T-cell (primary cell): ENCODE data around the gene TBC1D25. TPM values are rescaled to one million over a fixed set of nuclear protein-coding genes. Genes with fewer than 3 reads are reported as not detected.
A peak's percentile ranks its signal among the peaks of the same experiment; 100 is the strongest.

ENCODE experiments used
- ATAC-seq, 4 experiments: fragments of 200-7000 bp in 3 of 4; fragments of 150-1000 bp in 1 of 4; cut with Tn5 transposase; replicated peaks in 1 of 4; 1 replicate in 3 of 4; 2 replicates in 1 of 4; pipeline ENCODE4 v1.10.0; 2021; ENCODE audit warnings: moderate library complexity in 3 of 4, mild to moderate bottlenecking in 2 of 4, moderate number of reproducible peaks in 1 of 4
- CTCF ChIA-PET, 2 donors: fragments of 300-600 bp; sonication (Branson Sonifier 250); formaldehyde crosslinking; loops; one replicate each; lab custom pipeline; 2022; ENCODE audit warnings: antibody characterized with exemption in 2 of 2; lab: Charles Lee
- POLR2A ChIA-PET, 2 donors: fragments of 300-600 bp; sonication (Branson Sonifier 250); formaldehyde crosslinking; loops; one replicate each; lab custom pipeline; 2022; ENCODE audit warnings: antibody characterized with exemption in 2 of 2; lab: Charles Lee
- DNase-seq, 35 experiments: peaks; one replicate each; pipeline versions ENCODE4 v3.0.0 to v3.0.0-alpha.2; 2013 to 2023
- H3K27ac ChIP-seq: one replicate; pipeline ENCODE4 v1.5.1; 2013; ENCODE audit warnings: low read length
- H3K27me3 ChIP-seq, 2 experiments: replicated peaks in 1 of 2; 1 replicate in 1 of 2; 2 replicates in 1 of 2; pipeline versions ENCODE4 v1.6.1 to v1.7.0; 2013; ENCODE audit warnings: low read length in 1 of 2, mixed read lengths in 1 of 2; ENCODE audit not compliant: control insufficient read depth in 2 of 2, insufficient read depth in 2 of 2; ENCODE audit errors: extremely low read depth in 1 of 2
- H3K36me3 ChIP-seq, 2 donors: 1 replicate in 1 of 2; 2 replicates in 1 of 2; pipeline versions ENCODE4 v1.6.1 to v1.7.0; 2013; ENCODE audit warnings: low read length in 1 of 2; ENCODE audit not compliant: control insufficient read depth in 2 of 2, insufficient read depth in 1 of 2; ENCODE audit errors: extremely low read depth in 1 of 2
- H3K4me1 ChIP-seq, 2 experiments: 1 replicate in 1 of 2; 2 replicates in 1 of 2; pipeline versions ENCODE4 v1.6.1 to v1.7.0; 2013; ENCODE audit warnings: low read length in 2 of 2, mixed read lengths in 1 of 2; ENCODE audit not compliant: insufficient read depth in 2 of 2, control insufficient read depth in 1 of 2; ENCODE audit errors: extremely low read depth in 1 of 2
- H3K4me3 ChIP-seq, 2 donors: 1 replicate in 1 of 2; 2 replicates in 1 of 2; pipeline versions ENCODE4 v1.5.1 to v1.7.0; 2013; ENCODE audit warnings: mild to moderate bottlenecking in 2 of 2, low read length in 1 of 2, moderate library complexity in 1 of 2; ENCODE audit not compliant: control insufficient read depth in 1 of 2; ENCODE audit errors: extremely low read depth in 1 of 2
- H3K9me3 ChIP-seq: 2 replicates; pipeline ENCODE4 v1.7.0; 2013
- H3K27ac Mint-ChIP-seq, 2 donors: one replicate each; pipeline ENCODE4 v1.8.0; 2020 to 2021; ENCODE audit warnings: mild to moderate bottlenecking in 2 of 2, mixed read lengths in 2 of 2
- H3K27me3 Mint-ChIP-seq, 2 donors: one replicate each; pipeline ENCODE4 v1.8.0; 2021 to 2022; ENCODE audit warnings: mixed read lengths in 2 of 2
- H3K36me3 Mint-ChIP-seq: one replicate; pipeline ENCODE4 v1.8.0; 2021; ENCODE audit warnings: mixed read lengths
- H3K4me1 Mint-ChIP-seq, 3 donors: one replicate each; pipeline ENCODE4 v1.8.0; 2020 to 2022; ENCODE audit warnings: mixed read lengths in 3 of 3, mild to moderate bottlenecking in 1 of 3
- H3K4me3 Mint-ChIP-seq, 3 donors: one replicate each; pipeline ENCODE4 v1.8.0; 2020 to 2022; ENCODE audit warnings: mild to moderate bottlenecking in 3 of 3, mixed read lengths in 3 of 3, moderate library complexity in 3 of 3
- H3K9me3 Mint-ChIP-seq, 3 donors: one replicate each; pipeline ENCODE4 v1.8.0; 2020 to 2022; ENCODE audit warnings: mixed read lengths in 3 of 3
- WGBS: methylation state at CpG from one replicate; pipeline ENCODE4 v1.1.5; 2013; ENCODE audit warnings: missing lambda C conversion rate; ENCODE audit not compliant: insufficient coverage; 5-methylcytosine and 5-hydroxymethylcytosine counted together
- total RNA-seq, 35 experiments: library from RNA in 6 of 35; stranded (reverse) in 6 of 35; fragments of 120-200 nt in 1 of 35; gene quantifications; one replicate each; pipeline versions ENCODE4 v1.2.1 to v1.2.4 and lab custom pipeline; 2013 to 2026

Gene TBC1D25
- total RNA-seq, 5 donors from 2014 or later (not counting 1 experiment from before 2014, with no cell fraction given) = 27.0 to 30.6 (median 29.5) TPM

GRCh38 chrX:48530736-48531135 lies 8.8 kb upstream of the TBC1D25 start:
- Mint-ChIP-seq H3K9me3 (no peaks in the 10 kb centered on the region), H3K27me3 (no peaks in the 10 kb centered on the region), H3K4me1 (peaks cover 6 to 16% (median 7%) of the 10 kb centered on the region in 3 donors), H3K27ac (no peak overlapping the region), H3K4me3 (no peak overlapping the region), H3K36me3 (peaks cover 17% of the 10 kb centered on the region)
- DNase-seq (no peak), ATAC-seq (no peak)
- CTCF ChIA-PET = no interaction called here
- H3K27me3 ChIP-seq = no peaks in the 10 kb centered on the region
- no peak overlapping the region for H3K4me3 ChIP-seq
- POLR2A ChIA-PET = no interaction called here
- peaks cover 0 to 23% of the 10 kb centered on the region in 2 donors for H3K36me3 ChIP-seq
- WGBS = no CpG with 5 or more reads among the region's 3 CpGs
- H3K4me1 ChIP-seq = peaks cover 0 to 11% of the 10 kb centered on the region in 2 experiments
- no peaks in the 10 kb centered on the region for H3K9me3 ChIP-seq
- H3K27ac ChIP-seq = no peak overlapping the region

- H3K4me3 Mint-ChIP-seq = no peak overlapping the region
- no peaks in the 10 kb centered on the region for H3K9me3 Mint-ChIP-seq
- ChIA-PET POLR2A (interaction anchor here in 1 of 2 donors (0.5 kb wide), 1 partner anchor 65 kb away, joined by 6 read pairs; no protein-coding TSS in a partner anchor), CTCF (no interaction called here)
- Histone ChIP-seq H3K27ac (peak overlapping the region; percentile 61), H3K9me3 (no peaks in the 10 kb centered on the region), H3K27me3 (no peaks in the 10 kb centered on the region), H3K4me3 (no peak overlapping the region), H3K36me3 (peaks cover 0 to 21% of the 10 kb centered on the region in 2 donors), H3K4me1 (peaks cover 0 to 11% of the 10 kb centered on the region in 2 experiments)
- ATAC-seq (peak in 2 of 4 experiments; percentile 44 to 45), DNase-seq (peak in 1 of 35 experiments; percentile 25)
- H3K36me3 Mint-ChIP-seq = peaks cover 16% of the 10 kb centered on the region
- WGBS = 67% methylated on average over 2 of the region's 5 CpGs
- H3K4me1 Mint-ChIP-seq = peaks cover 4 to 14% (median 7%) of the 10 kb centered on the region in 3 donors
- H3K27me3 Mint-ChIP-seq = no peaks in the 10 kb centered on the region
- peak overlapping the region; percentile 2 to 83 for H3K27ac Mint-ChIP-seq
These were observed 8.1 kb upstream of the TBC1D25 start for GRCh38 chrX:48531358-48531959.

GRCh38 chrX:48532161-48532560 lies 7.4 kb upstream of the TBC1D25 start:
- Mint-ChIP-seq H3K4me1 (peaks cover 0 to 11% (median 7%) of the 10 kb centered on the region in 3 donors), H3K27me3 (no peaks in the 10 kb centered on the region), H3K27ac (peak overlapping the region; percentile 2 to 83), H3K9me3 (no peaks in the 10 kb centered on the region), H3K36me3 (peaks cover 13% of the 10 kb centered on the region), H3K4me3 (no peak overlapping the region)
- H3K27ac ChIP-seq = peak overlapping the region; percentile 61
- no peak overlapping the region for H3K4me3 ChIP-seq
- peaks cover 0 to 13% of the 10 kb centered on the region in 2 donors for H3K36me3 ChIP-seq
- POLR2A ChIA-PET = interaction anchor here in 1 of 2 donors (0.5 kb wide), 1 partner anchor 64 kb away, joined by 6 read pairs; no protein-coding TSS in a partner anchor
- CTCF ChIA-PET = no interaction called here
- no peaks in the 10 kb centered on the region for H3K9me3 ChIP-seq
- no peaks in the 10 kb centered on the region for H3K27me3 ChIP-seq
- peaks cover 0 to 9% of the 10 kb centered on the region in 2 experiments for H3K4me1 ChIP-seq
- DNase-seq = no peak
- WGBS = no CpG with 5 or more reads among the region's 1 CpG
- ATAC-seq = no peak

- peaks cover 0 to 4% of the 10 kb centered on the region in 2 donors for H3K36me3 ChIP-seq
- H3K27me3 Mint-ChIP-seq = no peaks in the 10 kb centered on the region
- H3K4me1 ChIP-seq = peaks cover 0 to 8% of the 10 kb centered on the region in 2 experiments
- no peak overlapping the region for H3K27ac ChIP-seq
- ATAC-seq (no peak), DNase-seq (no peak)
- no peak overlapping the region for H3K4me3 ChIP-seq
- no peaks in the 10 kb centered on the region for H3K27me3 ChIP-seq
- ChIA-PET POLR2A (no interaction called here), CTCF (no interaction called here)
- no peak overlapping the region for H3K27ac Mint-ChIP-seq
- no peaks in the 10 kb centered on the region for H3K9me3 ChIP-seq
- 94% methylated on average over 2 of the region's 3 CpGs for WGBS
- peaks cover 0 to 11% (median 7%) of the 10 kb centered on the region in 3 donors for H3K4me1 Mint-ChIP-seq
- peaks cover 7% of the 10 kb centered on the region for H3K36me3 Mint-ChIP-seq
- no peaks in the 10 kb centered on the region for H3K9me3 Mint-ChIP-seq
- no peak overlapping the region for H3K4me3 Mint-ChIP-seq
These were observed 6.3 kb upstream of the TBC1D25 start for GRCh38 chrX:48533165-48533564.

- DNase-seq (peak in 2 of 35 experiments; percentile 1 to 11), ATAC-seq (no peak)
- Mint-ChIP-seq H3K4me3 (peak overlapping the region; percentile 73 to 89 (median 84)), H3K27me3 (no peaks in the 10 kb centered on the region), H3K9me3 (no peaks in the 10 kb centered on the region), H3K36me3 (peaks cover 6% of the 10 kb centered on the region), H3K27ac (peak overlapping the region; percentile 73 to 82), H3K4me1 (peaks cover 16 to 19% (median 17%) of the 10 kb centered on the region in 3 donors)
- Histone ChIP-seq H3K9me3 (no peaks in the 10 kb centered on the region), H3K4me3 (peak overlapping the region in 1 of 2 donors; percentile 27), H3K27me3 (no peaks in the 10 kb centered on the region), H3K27ac (peak overlapping the region; percentile 85), H3K4me1 (peaks cover 0 to 22% of the 10 kb centered on the region in 2 experiments), H3K36me3 (peaks cover 0 to 10% of the 10 kb centered on the region in 2 donors)
- CTCF ChIA-PET = interaction anchor here (0.6 to 2.1 kb wide), 6 partner anchors 11 to 463 kb away, joined by 3 to 7 read pairs (median 6); partner anchors contain the start of genes GRIPAP1 (in 1 of the 2) and RBM3 (in 1 of the 2)
- WGBS = 82% methylated on average over 3 of the region's 23 CpGs
- POLR2A ChIA-PET = interaction anchor here (0.6 to 0.7 kb wide), 3 partner anchors 16 to 1695 kb away, joined by 3 to 7 read pairs (median 7); no protein-coding TSS in a partner anchor
These were observed 721 bp upstream of the TBC1D25 start for GRCh38 chrX:48538641-48539344.

GRCh38 chrX:48540028-48540375 lies 488 bp downstream of the TBC1D25 start:
- peak overlapping the region; percentile 73 to 89 (median 84) for H3K4me3 Mint-ChIP-seq
- DNase-seq = peak in 33 of 35 experiments; percentile 8 to 71 (median 41)
- no peaks in the 10 kb centered on the region for H3K9me3 Mint-ChIP-seq

More at GRCh38 chrX:48540028-48540375, 488 bp downstream of the TBC1D25 start:
- peaks cover 4 to 15% of the 10 kb centered on the region in 2 donors for H3K36me3 ChIP-seq
- H3K9me3 ChIP-seq = no peaks in the 10 kb centered on the region
- Mint-ChIP-seq H3K36me3 (peaks cover 8% of the 10 kb centered on the region), H3K27me3 (no peaks in the 10 kb centered on the region), H3K4me1 (peaks cover 16 to 19% (median 17%) of the 10 kb centered on the region in 3 donors), H3K27ac (peak overlapping the region; percentile 86 to 94)
- no peaks in the 10 kb centered on the region for H3K27me3 ChIP-seq
- 1% methylated on average over 10 of the region's 12 CpGs for WGBS
- H3K27ac ChIP-seq = peak overlapping the region; percentile 95
- peak overlapping the region in 1 of 2 donors; percentile 80 for H3K4me3 ChIP-seq
- ChIA-PET CTCF (interaction anchor here in 1 of 2 donors (0.7 to 2.1 kb wide), 4 partner anchors 18 to 457 kb away, joined by 3 to 7 read pairs (median 6); partner anchors contain the start of genes EBP and RBM3), POLR2A (interaction anchor here (0.6 to 1.3 kb wide), 3 partner anchors 18 to 37 kb away, joined by 3 to 7 read pairs (median 4); partner anchors contain the start of gene RBM3 (in 1 of the 2))
- peaks cover 0 to 22% of the 10 kb centered on the region in 2 experiments for H3K4me1 ChIP-seq
- ATAC-seq = peak; percentile 39 to 51 (median 48)
